NCI-H510A treated with DMSO at 0.1 percent for 48 hours (cell line): ENCODE data around the gene CPEB1.
"Not testable (repeated sequence)": the region's sequence is repeated elsewhere in the genome, so short reads cannot be mapped to it uniquely, and the experiment has no call there.

Experiments
- DNase-seq: peaks from one replicate; lab custom pipeline; 2025; lab: John Stamatoyannopoulos, UW

CPEB1 gene

GRCh38 chr15:82513587-82513986, 133.6 kb downstream of the CPEB1 start:
- not testable (repeated sequence) for DNase-seq

- not testable (repeated sequence) for DNase-seq
Observed at GRCh38 chr15:82507693-82508092, 139.5 kb downstream of the CPEB1 start.

- not testable (repeated sequence) for DNase-seq
Observed at GRCh38 chr15:82507087-82507486, 140.1 kb downstream of the CPEB1 start.

GRCh38 chr15:82505842-82506241, 141.3 kb downstream of the CPEB1 start:
- DNase-seq = not testable (repeated sequence)

GRCh38 chr15:82504074-82504473, 143.1 kb downstream of the CPEB1 start:
- DNase-seq = not testable (repeated sequence)

GRCh38 chr15:82502700-82503339, 144.3 kb downstream of the CPEB1 start:
- DNase-seq = not testable (repeated sequence)

GRCh38 chr15:82500772-82501171, 146.4 kb downstream of the CPEB1 start:
- not testable (repeated sequence) for DNase-seq

GRCh38 chr15:82497978-82498377, 149.2 kb downstream of the CPEB1 start:
- not testable (repeated sequence) for DNase-seq
